ENCODE data around the gene PLEKHM3. TPM values are rescaled to one million over a fixed set of nuclear protein-coding genes. Genes with fewer than 3 reads are reported as not detected.

Gene PLEKHM3
- polyA plus RNA-seq, 1 donor (not counting 4 experiments of a cell fraction or from before 2014, with no cell fraction given), result 2.9 TPM

DNA sequence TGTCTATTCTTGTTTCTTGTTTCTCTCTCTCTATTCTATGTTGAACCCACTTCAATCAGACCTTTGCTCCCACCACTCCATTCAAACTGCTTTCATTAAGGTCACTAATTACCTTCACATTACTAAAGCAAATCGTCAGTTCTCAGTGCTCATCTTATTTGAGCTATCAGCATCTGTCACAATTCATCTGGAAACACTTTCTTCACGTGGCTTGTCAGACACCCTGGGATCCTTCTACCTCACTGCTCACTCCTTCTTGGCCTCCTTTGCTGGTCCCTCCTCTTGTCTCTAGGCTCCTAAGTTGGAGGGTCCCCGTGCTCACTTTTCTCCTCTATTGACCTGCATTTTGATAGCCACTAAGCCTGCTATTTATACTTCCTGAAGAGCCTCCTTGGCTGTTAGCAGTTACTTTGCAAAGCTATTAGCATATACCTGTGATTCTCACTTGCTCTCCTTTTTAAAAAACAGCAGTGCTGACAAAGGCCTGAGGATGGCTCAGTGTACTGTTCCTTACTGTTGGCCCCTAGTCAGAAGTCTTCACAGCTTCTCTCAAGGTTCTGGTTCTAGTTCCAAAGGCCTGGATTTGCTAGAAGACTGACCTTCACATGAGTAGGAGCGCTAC lies 80.2 kb downstream of the PLEKHM3 start:
- no peaks in the 10 kb centered on the region for H3K4me1 ChIP-seq (ENCODE audit: control insufficient read depth, extremely low read depth, insufficient read depth, low read length)
- no peak overlapping the region for H2AFZ ChIP-seq (ENCODE audit: control insufficient read depth, low read length)
- DNase-seq (ENCODE audit: low read depth, low spot score) (no peak), FAIRE-seq (no peak)
- H3K27me3 ChIP-seq (ENCODE audit: control insufficient read depth, extremely low read depth, insufficient read depth, low read length), result no peaks in the 10 kb centered on the region
- no peaks in the 10 kb centered on the region for H3K36me3 ChIP-seq (ENCODE audit: control insufficient read depth in 2 of 2, extremely low read depth in 1 of 2, insufficient read depth in 2 of 2, low read length in 2 of 2)
- H3K9me1 ChIP-seq (ENCODE audit: control insufficient read depth, extremely low read depth, insufficient read depth, low read length), result no peaks in the 10 kb centered on the region
- no peak overlapping the region for H3K4me3 ChIP-seq (ENCODE audit: control insufficient read depth in 2 of 3, extremely low read depth in 1 of 3, insufficient read depth in 2 of 3, low read depth in 1 of 3, low read length in 3 of 3)
- H3K9me3 ChIP-seq (ENCODE audit: control insufficient read depth, low read depth, low read length), result no peaks in the 10 kb centered on the region
- no peak overlapping the region for H3K27ac ChIP-seq (ENCODE audit: control insufficient read depth, insufficient read depth, low read length)
- no peak for TF ChIP-seq EZH2 (IDR thresholded peaks at IDR 0.05; ENCODE audit: low read length)
- TF ChIP-seq, protein P1, sequence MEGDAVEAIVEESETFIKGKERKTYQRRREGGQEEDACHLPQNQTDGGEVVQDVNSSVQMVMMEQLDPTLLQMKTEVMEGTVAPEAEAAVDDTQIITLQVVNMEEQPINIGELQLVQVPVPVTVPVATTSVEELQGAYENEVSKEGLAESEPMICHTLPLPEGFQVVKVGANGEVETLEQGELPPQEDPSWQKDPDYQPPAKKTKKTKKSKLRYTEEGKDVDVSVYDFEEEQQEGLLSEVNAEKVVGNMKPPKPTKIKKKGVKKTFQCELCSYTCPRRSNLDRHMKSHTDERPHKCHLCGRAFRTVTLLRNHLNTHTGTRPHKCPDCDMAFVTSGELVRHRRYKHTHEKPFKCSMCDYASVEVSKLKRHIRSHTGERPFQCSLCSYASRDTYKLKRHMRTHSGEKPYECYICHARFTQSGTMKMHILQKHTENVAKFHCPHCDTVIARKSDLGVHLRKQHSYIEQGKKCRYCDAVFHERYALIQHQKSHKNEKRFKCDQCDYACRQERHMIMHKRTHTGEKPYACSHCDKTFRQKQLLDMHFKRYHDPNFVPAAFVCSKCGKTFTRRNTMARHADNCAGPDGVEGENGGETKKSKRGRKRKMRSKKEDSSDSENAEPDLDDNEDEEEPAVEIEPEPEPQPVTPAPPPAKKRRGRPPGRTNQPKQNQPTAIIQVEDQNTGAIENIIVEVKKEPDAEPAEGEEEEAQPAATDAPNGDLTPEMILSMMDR (optimal IDR thresholded peaks at IDR 0.05 in 1 of 3, IDR thresholded peaks at IDR 0.05 in 1 of 3, conservative IDR thresholded peaks at IDR 0.05 in 1 of 3; ENCODE audit: extremely low read depth in 1 of 3, insufficient read depth in 2 of 3, low read length in 3 of 3), result no peak
- H3K4me2 ChIP-seq (ENCODE audit: control insufficient read depth, extremely low read depth, insufficient read depth, low read depth, low read length), result no peak overlapping the region
- H3K79me2 ChIP-seq (ENCODE audit: control insufficient read depth, insufficient read depth, low read length), result no peaks in the 10 kb centered on the region
- dilution Hi-C loops (cut with MboI; ENCODE audit: extremely low pct_ligation_motif_present, low sequenced_read_pairs), result no loop called here
- no peaks in the 10 kb centered on the region for H4K20me1 ChIP-seq (ENCODE audit: control insufficient read depth, extremely low read depth, insufficient read depth, low read length)
- no peak overlapping the region for H3K9ac ChIP-seq (ENCODE audit: control insufficient read depth, extremely low read depth, insufficient read depth, low read length)

DNA sequence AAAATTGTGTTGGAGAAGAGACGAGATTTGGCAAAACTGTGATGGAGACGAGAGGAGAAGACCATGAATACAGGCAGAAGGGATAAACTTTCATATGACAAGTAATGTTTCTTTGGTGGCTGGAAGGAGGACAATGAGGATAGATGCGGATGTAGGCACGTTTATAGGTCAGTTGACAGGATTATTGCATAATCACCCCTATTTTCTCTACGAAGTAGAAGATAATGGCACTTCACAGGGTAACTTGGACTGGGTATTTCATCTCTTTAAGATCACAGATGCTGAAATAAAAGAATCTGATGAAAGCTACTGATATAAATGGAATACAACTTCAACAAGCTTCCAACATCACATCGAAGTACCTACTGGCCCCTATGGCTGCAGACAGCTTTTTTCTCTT lies 81.0 kb downstream of the PLEKHM3 start:
- H3K4me3 ChIP-seq (ENCODE audit: control insufficient read depth in 2 of 3, extremely low read depth in 1 of 3, insufficient read depth in 2 of 3, low read depth in 1 of 3, low read length in 3 of 3), result no peak overlapping the region
- H3K9ac ChIP-seq (ENCODE audit: control insufficient read depth, extremely low read depth, insufficient read depth, low read length), result no peak overlapping the region
- dilution Hi-C loops (cut with MboI; ENCODE audit: extremely low pct_ligation_motif_present, low sequenced_read_pairs), result no loop called here
- FAIRE-seq (no peak), DNase-seq (ENCODE audit: low read depth, low spot score) (no peak)
- no peaks in the 10 kb centered on the region for H3K9me1 ChIP-seq (ENCODE audit: control insufficient read depth, extremely low read depth, insufficient read depth, low read length)
- H3K36me3 ChIP-seq (ENCODE audit: control insufficient read depth in 2 of 2, extremely low read depth in 1 of 2, insufficient read depth in 2 of 2, low read length in 2 of 2), result no peaks in the 10 kb centered on the region
- no peak overlapping the region for H3K27ac ChIP-seq (ENCODE audit: control insufficient read depth, insufficient read depth, low read length)
- H3K27me3 ChIP-seq (ENCODE audit: control insufficient read depth, extremely low read depth, insufficient read depth, low read length), result no peaks in the 10 kb centered on the region
- H4K20me1 ChIP-seq (ENCODE audit: control insufficient read depth, extremely low read depth, insufficient read depth, low read length), result no peaks in the 10 kb centered on the region
- H2AFZ ChIP-seq (ENCODE audit: control insufficient read depth, low read length), result no peak overlapping the region
- no peaks in the 10 kb centered on the region for H3K79me2 ChIP-seq (ENCODE audit: control insufficient read depth, insufficient read depth, low read length)
- H3K9me3 ChIP-seq (ENCODE audit: control insufficient read depth, low read depth, low read length), result no peaks in the 10 kb centered on the region
- no peak overlapping the region for H3K4me2 ChIP-seq (ENCODE audit: control insufficient read depth, extremely low read depth, insufficient read depth, low read depth, low read length)
- H3K4me1 ChIP-seq (ENCODE audit: control insufficient read depth, extremely low read depth, insufficient read depth, low read length), result no peaks in the 10 kb centered on the region
- TF ChIP-seq, protein P1 (optimal IDR thresholded peaks at IDR 0.05 in 1 of 3, IDR thresholded peaks at IDR 0.05 in 1 of 3, conservative IDR thresholded peaks at IDR 0.05 in 1 of 3; ENCODE audit: extremely low read depth in 1 of 3, insufficient read depth in 2 of 3, low read length in 3 of 3), result no peak
- TF ChIP-seq EZH2 (IDR thresholded peaks at IDR 0.05; ENCODE audit: low read length), result no peak

Data from keratinocyte (primary cell).